Peyer's patch (tissue), 4 donors: ENCODE measurements around the gene OSBPL10.

ENCODE experiments used
- CTCF ChIP-seq, 6 experiments: fragments of 450-650 bp in 4 of 6; fragments of 200-600 bp in 2 of 6; sonication (generic) in 1 of 6; IDR thresholded peaks; one replicate each; pipeline ENCODE4 v1.5.1; 2017 to 2019; ENCODE audit warnings: antibody characterized with exemption in 6 of 6, mild to moderate bottlenecking in 3 of 6, moderate library complexity in 1 of 6
- POLR2A ChIP-seq, 2 donors: fragments of 450-650 bp; IDR thresholded peaks; one replicate each; pipeline ENCODE4 v1.5.1; 2017; ENCODE audit warnings: antibody characterized with exemption in 2 of 2, mild to moderate bottlenecking in 2 of 2, moderate library complexity in 2 of 2

GRCh38 chr3:31744913-31745312, 236.1 kb downstream of the OSBPL10 start:
- no peak for TF ChIP-seq CTCF (IDR thresholded peaks at IDR 0.05)
- no peak for TF ChIP-seq POLR2A (IDR thresholded peaks at IDR 0.05)
